ENCODE results near the gene MESP2. TPM values are rescaled to one million over a fixed set of nuclear protein-coding genes. Genes with fewer than 3 reads are reported as not detected.
A peak's percentile ranks its signal among the peaks of the same experiment; 100 is the strongest.

MESP2 gene
- total and polyA plus RNA-seq, 9 of the 15 experiments (the other 6 are each of a cell fraction or from before 2014, with no cell fraction given): 0.08 to 0.82 (median 0.37) TPM

- 66% methylated on average over 21 of the region's 22 CpGs for whole genome bisulfite sequencing (ENCODE audit: insufficient coverage, low coverage, missing lambda C conversion rate)
- H4K20me1 ChIP-seq (replicated peaks; ENCODE audit: control insufficient read depth, insufficient read depth, low read length): no peaks in the 10 kb centered on the region
- DNase-seq (ENCODE audit: extremely low read depth in 1 of 4, low spot score in 3 of 4): no peak
- no peak overlapping the region for H3K27ac ChIP-seq (ENCODE audit: extremely low read depth, low read depth, low read length)
- in situ Hi-C loops (cut with MboI) (no loop called here), intact Hi-C loops (cut with micrococcal nuclease) (no loop called here)
- H2AFZ ChIP-seq (ENCODE audit: low read depth, low read length): no peak overlapping the region
- H3K4me1 ChIP-seq (replicated peaks in 1 of 2; ENCODE audit: control insufficient read depth in 2 of 2, insufficient read depth in 2 of 2, low read length in 2 of 2): peaks cover 0 to 51% of the 10 kb centered on the region in 2 experiments; a peak in 3 of 5 replicates
- H3K4me3 ChIP-seq: no peak overlapping the region
- H3K9me1 ChIP-seq (ENCODE audit: control insufficient read depth, insufficient read depth, low read length): no peaks in the 10 kb centered on the region
- H3K27me3 ChIP-seq (ENCODE audit: control insufficient read depth in 2 of 2, insufficient read depth in 2 of 2, low read length in 2 of 2): no peaks in the 10 kb centered on the region
- no peak for FAIRE-seq
- no peaks in the 10 kb centered on the region for H3K36me3 ChIP-seq (ENCODE audit: control insufficient read depth, insufficient read depth, low read length)
- no peak overlapping the region for H3K4me2 ChIP-seq (ENCODE audit: insufficient read depth, low read length)
- ChIA-PET POLR2A (interaction anchor here (0.9 to 1.0 kb wide), 2 partner anchors 13 to 22 kb away, joined by 3 to 4 read pairs; no protein-coding TSS in a partner anchor), CTCF (ENCODE audit: low intra/inter-chr PET ratio) (no interaction called here)
- no TSS peak for BruUV-seq (replicated peaks)
- H3K9ac ChIP-seq (ENCODE audit: insufficient read depth in 1 of 2, low read depth in 2 of 2, low read length in 2 of 2): 0 out of 4 replicates have a peak overlapping the region, but pooled peaks of 1 of the 2 experiments have one; percentile 17
- ATAC-seq: no peak
- H3K79me2 ChIP-seq (ENCODE audit: control insufficient read depth, insufficient read depth, low read length): no peaks in the 10 kb centered on the region
- H3K9me3 ChIP-seq (replicated peaks; ENCODE audit: control insufficient read depth, insufficient read depth, low read depth, low read length): no peaks in the 10 kb centered on the region
- TF ChIP-seq ZNF316 (IDR thresholded peaks at IDR 0.05) (no peak), HMGXB4 (CRISPR knock-in tag; IDR thresholded peaks at IDR 0.05) (no peak), RBM34 (IDR thresholded peaks at IDR 0.05; ENCODE audit: borderline replicate concordance, insufficient read depth, low read length) (no peak), ZNF76 (CRISPR knock-in tag; IDR thresholded peaks at IDR 0.05; ENCODE audit: borderline replicate concordance) (no peak), HDAC6 (IDR thresholded peaks at IDR 0.05; ENCODE audit: low read depth, low read length) (no peak), SNIP1 (IDR thresholded peaks at IDR 0.05; ENCODE audit: low read depth) (no peak), POLR3G (IDR thresholded peaks at IDR 0.05; ENCODE audit: extremely low read depth, insufficient read length, insufficient replicate concordance) (no peak), ZNF146 (CRISPR knock-in tag; IDR thresholded peaks at IDR 0.05; ENCODE audit: unreplicated experiment) (no peak), FOXK1 (CRISPR knock-in tag; IDR thresholded peaks at IDR 0.05; ENCODE audit: borderline replicate concordance) (no peak), ZNF324 (CRISPR knock-in tag; IDR thresholded peaks at IDR 0.05) (no peak), ASH1L (IDR thresholded peaks at IDR 0.05; ENCODE audit: borderline replicate concordance, low read depth, partially characterized antibody) (no peak), CUX1 (CRISPR knock-in tag; IDR thresholded peaks at IDR 0.05) (no peak), MTF1 (CRISPR knock-in tag; IDR thresholded peaks at IDR 0.05; ENCODE audit: borderline replicate concordance) (no peak)
Observed at GRCh38 chr15:89806559-89807550, 30.7 kb downstream of the MESP2 start.
